ENCODE data around the gene ISLR. TPM values are rescaled to one million over a fixed set of nuclear protein-coding genes. Genes with fewer than 3 reads are reported as not detected.

ISLR gene
- total RNA-seq, 1 donor: 106 TPM

DNA sequence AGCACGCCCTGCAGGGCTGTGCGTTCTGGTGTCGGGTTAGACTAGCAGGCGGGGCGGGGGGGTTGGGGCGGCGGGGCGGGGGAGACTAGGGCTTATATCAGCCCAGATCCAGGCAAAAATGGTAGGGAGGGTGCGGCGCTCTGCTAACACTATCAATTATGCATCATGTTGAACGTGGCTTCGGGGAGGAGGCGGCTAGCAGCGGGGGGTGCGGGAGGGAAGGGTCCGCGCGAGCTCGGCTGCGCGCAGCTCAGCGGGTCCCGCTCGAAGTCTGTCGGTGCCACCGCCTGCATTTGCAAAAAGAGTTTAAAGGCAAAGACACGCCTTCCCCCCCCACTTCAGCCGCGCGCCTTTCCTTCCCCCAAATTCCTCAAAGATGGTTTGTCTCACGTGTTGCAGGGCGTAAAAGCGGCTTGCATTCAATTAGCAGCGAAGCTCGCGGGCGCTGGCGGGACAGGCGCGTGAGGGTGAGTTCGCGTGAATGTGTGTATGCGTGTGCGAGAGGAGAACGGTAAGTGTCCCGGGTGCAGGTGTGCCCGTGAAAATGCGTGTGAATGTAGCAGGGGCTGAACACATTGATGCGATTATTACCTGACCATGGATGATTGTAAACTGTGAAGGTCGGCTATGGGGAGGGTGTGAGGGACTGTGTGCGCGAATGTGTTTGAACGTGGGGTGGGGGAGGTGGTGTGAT, 43.2 kb upstream of the ISLR start, which contains the start of gene ISLR2:
Gene ISLR2, plus strand, starts transcription at position 432 of the 694 bp plus-strand sequence. CDS start 2,169 bp downstream, outside the sequence.
- Histone ChIP-seq H3K4me2 (ENCODE audit: insufficient read depth, low read length) (no peak within 1 kb of the TSS), H3K4me1 (ENCODE audit: insufficient read depth, low read length) (peaks cover 9% of the 10 kb centered on the region), H3K36me3 (ENCODE audit: insufficient read depth, low read length) (no peaks in the 10 kb centered on the region), H3K79me2 (ENCODE audit: insufficient read depth, low read length) (no peaks in the 10 kb centered on the region), H3K27ac (ENCODE audit: low read depth, low read length) (no peak within 1 kb of the TSS), H2AFZ (ENCODE audit: low read length) (no peak within 1 kb of the TSS), H3K9me3 (ENCODE audit: low read depth, low read length) (peaks cover 2% of the 10 kb centered on the region), H3K4me3 (ENCODE audit: insufficient read depth, low read length) (no peak within 1 kb of the TSS), H4K20me1 (ENCODE audit: insufficient read depth, low read length) (peaks cover 3% of the 10 kb centered on the region), H3K27me3 (ENCODE audit: insufficient read depth, low read length) (peaks cover 81% of the 10 kb centered on the region)
- DNase-seq (ENCODE audit: insufficient read length, low spot score, missing footprints): peak; percentile 83
- TF ChIP-seq, protein P1, sequence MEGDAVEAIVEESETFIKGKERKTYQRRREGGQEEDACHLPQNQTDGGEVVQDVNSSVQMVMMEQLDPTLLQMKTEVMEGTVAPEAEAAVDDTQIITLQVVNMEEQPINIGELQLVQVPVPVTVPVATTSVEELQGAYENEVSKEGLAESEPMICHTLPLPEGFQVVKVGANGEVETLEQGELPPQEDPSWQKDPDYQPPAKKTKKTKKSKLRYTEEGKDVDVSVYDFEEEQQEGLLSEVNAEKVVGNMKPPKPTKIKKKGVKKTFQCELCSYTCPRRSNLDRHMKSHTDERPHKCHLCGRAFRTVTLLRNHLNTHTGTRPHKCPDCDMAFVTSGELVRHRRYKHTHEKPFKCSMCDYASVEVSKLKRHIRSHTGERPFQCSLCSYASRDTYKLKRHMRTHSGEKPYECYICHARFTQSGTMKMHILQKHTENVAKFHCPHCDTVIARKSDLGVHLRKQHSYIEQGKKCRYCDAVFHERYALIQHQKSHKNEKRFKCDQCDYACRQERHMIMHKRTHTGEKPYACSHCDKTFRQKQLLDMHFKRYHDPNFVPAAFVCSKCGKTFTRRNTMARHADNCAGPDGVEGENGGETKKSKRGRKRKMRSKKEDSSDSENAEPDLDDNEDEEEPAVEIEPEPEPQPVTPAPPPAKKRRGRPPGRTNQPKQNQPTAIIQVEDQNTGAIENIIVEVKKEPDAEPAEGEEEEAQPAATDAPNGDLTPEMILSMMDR (IDR thresholded peaks at IDR 0.05; ENCODE audit: extremely low read depth, low read depth, low read length): no peak

DNA sequence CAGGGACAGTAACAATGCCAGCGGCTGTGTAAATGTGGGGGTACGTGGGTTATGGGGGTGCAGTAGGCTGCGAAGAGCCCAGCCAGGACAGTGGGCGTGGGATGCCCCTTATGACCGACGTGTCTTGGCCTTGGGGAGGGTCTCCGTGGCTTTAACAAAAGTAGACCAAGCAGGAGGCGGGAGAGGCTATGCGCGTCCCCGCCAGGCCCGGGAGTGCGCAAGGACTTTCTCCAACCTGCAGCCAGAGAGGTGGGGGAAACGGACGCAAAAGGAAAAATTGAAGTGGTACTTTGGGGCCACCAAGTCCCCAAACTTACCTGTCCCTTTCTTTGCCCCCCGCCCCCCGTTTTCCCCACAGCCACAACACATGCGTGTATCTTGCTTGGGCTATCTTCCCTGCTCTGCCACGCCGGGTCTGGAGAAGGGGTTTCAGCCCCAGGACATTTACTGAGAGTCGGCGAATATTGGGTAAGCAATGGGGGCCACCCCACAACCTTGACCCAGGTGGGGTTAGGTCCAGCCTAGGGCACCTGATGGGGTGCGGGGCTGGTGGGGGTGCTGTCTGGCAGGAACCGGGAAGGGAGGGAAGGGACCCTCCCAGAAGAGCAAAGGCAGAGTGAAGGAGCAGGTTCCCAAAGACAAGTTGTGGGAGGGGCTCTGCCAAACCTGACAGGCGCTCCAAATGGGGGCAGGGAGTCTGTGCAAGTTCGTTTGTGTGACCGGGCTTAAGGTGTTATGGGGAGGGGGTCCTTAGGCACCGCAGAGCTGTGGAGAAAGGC, 42.5 kb upstream of the ISLR start:
- Histone ChIP-seq H4K20me1 (ENCODE audit: insufficient read depth, low read length) (peaks cover 3% of the 10 kb centered on the region), H3K9me3 (ENCODE audit: low read depth, low read length) (peaks cover 2% of the 10 kb centered on the region), H3K27ac (ENCODE audit: low read depth, low read length) (no peak overlapping the region), H3K4me2 (ENCODE audit: insufficient read depth, low read length) (no peak overlapping the region), H3K79me2 (ENCODE audit: insufficient read depth, low read length) (no peaks in the 10 kb centered on the region), H3K36me3 (ENCODE audit: insufficient read depth, low read length) (no peaks in the 10 kb centered on the region), H3K4me1 (ENCODE audit: insufficient read depth, low read length) (peaks cover 9% of the 10 kb centered on the region), H2AFZ (ENCODE audit: low read length) (no peak overlapping the region), H3K4me3 (ENCODE audit: insufficient read depth, low read length) (no peak overlapping the region), H3K27me3 (ENCODE audit: insufficient read depth, low read length) (peaks cover 86% of the 10 kb centered on the region)
- DNase-seq (ENCODE audit: insufficient read length, low spot score, missing footprints): no peak
- TF ChIP-seq, protein P1 (IDR thresholded peaks at IDR 0.05; ENCODE audit: extremely low read depth, low read depth, low read length): no peak

- no peak overlapping the region for H3K4me2 ChIP-seq (ENCODE audit: insufficient read depth, low read length)
- H3K27me3 ChIP-seq (ENCODE audit: insufficient read depth, low read length): peaks cover 86% of the 10 kb centered on the region
- no peak overlapping the region for H3K4me3 ChIP-seq (ENCODE audit: insufficient read depth, low read length)
- TF ChIP-seq, protein P1 (IDR thresholded peaks at IDR 0.05; ENCODE audit: extremely low read depth, low read depth, low read length): no peak
- peaks cover 11% of the 10 kb centered on the region for H3K4me1 ChIP-seq (ENCODE audit: insufficient read depth, low read length)
- H3K36me3 ChIP-seq (ENCODE audit: insufficient read depth, low read length): no peaks in the 10 kb centered on the region
- peaks cover 2% of the 10 kb centered on the region for H3K9me3 ChIP-seq (ENCODE audit: low read depth, low read length)
- H3K27ac ChIP-seq (ENCODE audit: low read depth, low read length): no peak overlapping the region
- DNase-seq (ENCODE audit: insufficient read length, low spot score, missing footprints): no peak
- no peak overlapping the region for H2AFZ ChIP-seq (ENCODE audit: low read length)
- H4K20me1 ChIP-seq (ENCODE audit: insufficient read depth, low read length): peaks cover 3% of the 10 kb centered on the region
- no peaks in the 10 kb centered on the region for H3K79me2 ChIP-seq (ENCODE audit: insufficient read depth, low read length)
Observed at GRCh38 chr15:74131628-74132413, 41.7 kb upstream of the ISLR start.
